Natural killer cell (primary cell): Measurements from ENCODE around the gene FUT6. TPM values are rescaled to one million over a fixed set of nuclear protein-coding genes. Genes with fewer than 3 reads are reported as not detected.

Source experiments
- total RNA-seq, 4 donors: library from RNA; stranded (reverse); fragments of 120-200 nt in 1 of 4; gene quantifications; one replicate each; pipeline versions ENCODE4 v1.2.3 to v1.2.4, GENCODE V29; 2013 to 2022

FUT6 gene
- total RNA-seq, 3 donors from 2014 or later (not counting 1 experiment from before 2014, with no cell fraction given) = 0.34 TPM; not detected in 2

Other genes starting within 250 kb of the FUT6 start
- gene SAFB2, start 216.9 kb downstream of the FUT6 start, total RNA-seq = 100 to 1,000 TPM; 232 to 264 (median 258) TPM
- 100 to 1,000 TPM; 195 to 229 (median 207) TPM for gene SAFB, start 216.6 kb downstream of the FUT6 start, total RNA-seq
- gene MICOS13, start 159.2 kb downstream of the FUT6 start, total RNA-seq = 10 to 100 TPM; 17.7 to 27.7 (median 25.1) TPM
- gene HSD11B1L, start 158.7 kb downstream of the FUT6 start, total RNA-seq = 1 to 10 TPM; 1.1 to 3.7 (median 3.0) TPM
- 100 to 1,000 TPM; 363 to 505 (median 459) TPM for gene RPL36, start 149.4 kb downstream of the FUT6 start, total RNA-seq
- gene LONP1, start 119.6 kb downstream of the FUT6 start, total RNA-seq = 10 to 100 TPM; 50.5 to 61.8 (median 56.1) TPM
- gene CATSPERD, start 119.1 kb downstream of the FUT6 start, total RNA-seq = not detected
- gene PRR22, start 55.0 kb downstream of the FUT6 start, total RNA-seq = 1 to 10 TPM; 2.4 to 5.4 (median 4.2) TPM
- gene DUS3L, start 48.5 kb downstream of the FUT6 start, total RNA-seq = 100 to 1,000 TPM; 116 to 140 (median 128) TPM
- under 1 TPM in 2 of 3 donors, not detected in 1; 0.33 to 0.34 TPM for gene NRTN, start 34.6 kb downstream of the FUT6 start, total RNA-seq
- gene FUT3, start 11.7 kb upstream of the FUT6 start, total RNA-seq = not detected
- gene FUT5, start 30.8 kb upstream of the FUT6 start, total RNA-seq = 1 to 10 TPM; 1.2 to 3.9 (median 2.3) TPM
- gene NDUFA11, start 64.1 kb upstream of the FUT6 start, total RNA-seq = 100 to 1,000 TPM; 111 to 115 (median 113) TPM
- gene VMAC, start 65.2 kb upstream of the FUT6 start, total RNA-seq = 10 to 100 TPM; 21.1 to 26.3 (median 24.2) TPM
- 10 to 100 TPM; 34.0 to 41.6 (median 38.3) TPM for gene CAPS, start 74.6 kb upstream of the FUT6 start, total RNA-seq
- gene RANBP3, start 138.4 kb upstream of the FUT6 start, total RNA-seq = 10 to 100 TPM; 73.9 to 95.2 (median 89.7) TPM